ENCODE measurements around the gene RBCK1.

Gene RBCK1

DNA sequence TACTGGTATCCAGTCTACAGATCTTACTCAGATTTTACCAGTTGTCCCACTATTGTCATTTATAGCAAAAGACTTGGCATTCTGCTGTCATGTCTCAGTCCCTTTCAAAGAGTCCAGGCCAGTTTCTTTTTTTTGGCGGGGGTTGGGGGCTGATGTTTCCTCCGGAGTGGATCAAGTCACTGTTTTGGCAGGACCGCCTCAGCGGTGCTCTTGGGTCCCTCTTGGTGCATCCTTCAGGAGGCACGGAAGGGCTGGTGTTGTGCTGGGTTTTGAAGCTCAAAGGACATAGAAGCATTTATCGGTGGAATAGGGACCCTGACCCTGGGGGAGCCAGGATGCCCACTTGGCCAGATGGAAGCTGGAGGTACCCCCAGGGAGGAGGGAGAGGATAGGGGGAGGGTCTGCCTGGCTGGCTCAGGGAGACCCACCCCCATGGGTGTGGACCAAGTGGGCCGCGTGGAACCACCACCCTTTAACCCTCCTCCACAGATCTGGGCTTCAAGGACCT is 10.8 kb downstream of the RBCK1 start:
- TF ChIP-seq, protein P1, sequence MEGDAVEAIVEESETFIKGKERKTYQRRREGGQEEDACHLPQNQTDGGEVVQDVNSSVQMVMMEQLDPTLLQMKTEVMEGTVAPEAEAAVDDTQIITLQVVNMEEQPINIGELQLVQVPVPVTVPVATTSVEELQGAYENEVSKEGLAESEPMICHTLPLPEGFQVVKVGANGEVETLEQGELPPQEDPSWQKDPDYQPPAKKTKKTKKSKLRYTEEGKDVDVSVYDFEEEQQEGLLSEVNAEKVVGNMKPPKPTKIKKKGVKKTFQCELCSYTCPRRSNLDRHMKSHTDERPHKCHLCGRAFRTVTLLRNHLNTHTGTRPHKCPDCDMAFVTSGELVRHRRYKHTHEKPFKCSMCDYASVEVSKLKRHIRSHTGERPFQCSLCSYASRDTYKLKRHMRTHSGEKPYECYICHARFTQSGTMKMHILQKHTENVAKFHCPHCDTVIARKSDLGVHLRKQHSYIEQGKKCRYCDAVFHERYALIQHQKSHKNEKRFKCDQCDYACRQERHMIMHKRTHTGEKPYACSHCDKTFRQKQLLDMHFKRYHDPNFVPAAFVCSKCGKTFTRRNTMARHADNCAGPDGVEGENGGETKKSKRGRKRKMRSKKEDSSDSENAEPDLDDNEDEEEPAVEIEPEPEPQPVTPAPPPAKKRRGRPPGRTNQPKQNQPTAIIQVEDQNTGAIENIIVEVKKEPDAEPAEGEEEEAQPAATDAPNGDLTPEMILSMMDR (IDR thresholded peaks at IDR 0.05; ENCODE audit: poor library complexity, severe bottlenecking): no peak
- no peak for ATAC-seq (ENCODE audit: low read depth)
- Histone ChIP-seq H3K4me3 (ENCODE audit: severe bottlenecking) (no peak overlapping the region), H3K27ac (ENCODE audit: poor library complexity, severe bottlenecking) (no peak overlapping the region), H3K27me3 (ENCODE audit: insufficient read depth, poor library complexity, severe bottlenecking) (no peaks in the 10 kb centered on the region), H3K4me1 (ENCODE audit: insufficient read depth, poor library complexity, severe bottlenecking) (no peaks in the 10 kb centered on the region), H3K9me3 (ENCODE audit: severe bottlenecking) (no peaks in the 10 kb centered on the region), H3K36me3 (ENCODE audit: low read depth) (peaks cover 91% of the 10 kb centered on the region)
- no peak for DNase-seq (ENCODE audit: low spot score)

DNA sequence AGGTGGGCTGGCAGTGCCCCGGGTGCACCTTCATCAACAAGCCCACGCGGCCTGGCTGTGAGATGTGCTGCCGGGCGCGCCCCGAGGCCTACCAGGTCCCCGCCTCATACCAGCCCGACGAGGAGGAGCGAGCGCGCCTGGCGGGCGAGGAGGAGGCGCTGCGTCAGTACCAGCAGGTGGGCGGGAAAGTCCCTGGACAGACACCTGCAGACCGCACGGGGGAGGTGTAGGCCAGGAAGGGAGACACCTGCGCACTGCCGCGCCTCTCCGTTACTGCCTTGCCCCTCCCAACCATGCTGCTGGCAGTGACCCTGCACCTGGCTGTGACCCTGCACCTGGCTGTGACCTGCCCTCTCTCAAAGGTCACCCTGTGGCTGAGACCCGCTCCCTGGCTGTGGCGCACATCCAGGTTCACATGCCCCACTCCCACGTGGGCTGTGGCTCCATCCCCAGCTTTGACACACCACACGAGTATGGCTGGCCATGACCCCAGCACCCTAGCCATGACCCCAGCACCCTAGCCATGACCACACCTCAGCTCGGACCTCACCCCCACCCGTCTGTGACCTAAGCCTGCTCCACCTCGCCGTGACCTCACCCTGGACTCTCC is 11.6 kb downstream of the RBCK1 start:
- peak; percentile 41 for ATAC-seq (ENCODE audit: low read depth)
- Histone ChIP-seq H3K36me3 (ENCODE audit: low read depth) (peaks cover 91% of the 10 kb centered on the region), H3K4me1 (ENCODE audit: insufficient read depth, poor library complexity, severe bottlenecking) (no peaks in the 10 kb centered on the region), H3K27me3 (ENCODE audit: insufficient read depth, poor library complexity, severe bottlenecking) (no peaks in the 10 kb centered on the region), H3K9me3 (ENCODE audit: severe bottlenecking) (no peaks in the 10 kb centered on the region), H3K27ac (ENCODE audit: poor library complexity, severe bottlenecking) (no peak overlapping the region), H3K4me3 (ENCODE audit: severe bottlenecking) (no peak overlapping the region)
- TF ChIP-seq, protein P1 (IDR thresholded peaks at IDR 0.05; ENCODE audit: poor library complexity, severe bottlenecking): no peak
- no peak for DNase-seq (ENCODE audit: low spot score)

DNA sequence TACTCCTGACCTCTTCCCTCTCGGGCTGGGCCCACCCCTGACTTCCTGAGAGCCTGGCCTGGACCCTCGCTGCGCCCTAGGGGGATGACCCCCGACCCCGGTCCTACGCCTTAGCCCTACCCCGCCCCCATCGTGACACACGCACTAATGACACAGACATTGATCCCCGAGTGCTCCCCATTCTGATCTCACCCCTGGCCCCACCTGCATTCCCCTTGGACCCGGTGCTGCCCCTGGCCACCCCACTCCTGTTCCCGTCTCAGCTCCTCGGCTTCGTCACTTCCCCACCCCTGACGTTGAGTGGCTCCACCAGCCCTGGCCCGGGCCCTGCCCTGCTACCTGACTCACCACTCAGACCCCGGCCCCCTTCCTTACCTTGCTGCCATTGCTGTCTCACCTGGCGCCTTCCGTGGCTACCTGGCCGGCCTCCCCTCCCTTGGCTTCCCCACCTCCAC is 12.1 kb downstream of the RBCK1 start:
- Histone ChIP-seq H3K9me3 (ENCODE audit: severe bottlenecking) (no peaks in the 10 kb centered on the region), H3K27me3 (ENCODE audit: insufficient read depth, poor library complexity, severe bottlenecking) (no peaks in the 10 kb centered on the region), H3K4me1 (ENCODE audit: insufficient read depth, poor library complexity, severe bottlenecking) (no peaks in the 10 kb centered on the region), H3K4me3 (ENCODE audit: severe bottlenecking) (no peak overlapping the region), H3K36me3 (ENCODE audit: low read depth) (peaks cover 91% of the 10 kb centered on the region), H3K27ac (ENCODE audit: poor library complexity, severe bottlenecking) (no peak overlapping the region)
- ATAC-seq (ENCODE audit: low read depth) (peak; percentile 20), DNase-seq (ENCODE audit: low spot score) (no peak)
- TF ChIP-seq, protein P1 (IDR thresholded peaks at IDR 0.05; ENCODE audit: poor library complexity, severe bottlenecking): no peak

DNA sequence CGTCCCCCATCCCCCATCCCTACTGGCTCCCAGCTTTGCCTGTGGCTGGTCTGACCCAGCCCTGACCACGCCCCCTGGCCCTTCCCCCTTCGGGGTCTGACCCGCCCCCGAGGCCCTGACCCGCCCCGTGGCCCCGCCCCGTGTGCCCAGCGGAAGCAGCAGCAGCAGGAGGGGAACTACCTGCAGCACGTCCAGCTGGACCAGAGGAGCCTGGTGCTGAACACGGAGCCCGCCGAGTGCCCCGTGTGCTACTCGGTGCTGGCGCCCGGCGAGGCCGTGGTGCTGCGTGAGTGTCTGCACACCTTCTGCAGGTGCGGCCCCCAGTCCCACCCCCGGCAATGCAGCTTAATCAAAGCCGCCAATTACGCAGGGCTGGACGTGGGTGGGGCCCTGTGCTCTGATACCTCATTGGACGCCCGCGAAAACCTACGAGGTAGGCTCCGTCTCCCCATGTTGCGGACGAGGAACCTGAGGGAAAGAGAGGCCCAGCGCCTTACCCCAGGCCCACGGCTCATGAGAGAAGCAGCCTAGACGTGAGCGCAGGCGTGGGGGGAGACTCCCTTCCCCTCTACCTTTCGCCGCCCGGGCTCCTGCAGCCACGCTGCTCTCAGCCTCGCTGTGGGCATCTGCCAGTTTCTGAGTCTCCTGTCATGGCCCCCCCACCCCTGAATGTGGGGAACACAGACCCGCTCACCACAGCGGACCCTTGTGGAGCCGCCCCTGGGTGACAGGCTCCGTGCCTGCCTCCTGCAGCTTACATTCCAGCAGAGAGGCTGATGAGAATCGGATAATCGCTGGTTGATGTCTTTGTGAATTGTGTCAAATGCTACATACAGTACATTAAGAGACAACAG is 12.8 kb downstream of the RBCK1 start:
- ATAC-seq (ENCODE audit: low read depth): peak; percentile 45
- no peak for DNase-seq (ENCODE audit: low spot score)

More for the DNA sequence above, 12.8 kb downstream of the RBCK1 start:
- TF ChIP-seq, protein P1 (IDR thresholded peaks at IDR 0.05; ENCODE audit: poor library complexity, severe bottlenecking): no peak
- H3K4me1 ChIP-seq (ENCODE audit: insufficient read depth, poor library complexity, severe bottlenecking): no peaks in the 10 kb centered on the region
- no peaks in the 10 kb centered on the region for H3K9me3 ChIP-seq (ENCODE audit: severe bottlenecking)
- no peak overlapping the region for H3K27ac ChIP-seq (ENCODE audit: poor library complexity, severe bottlenecking)
- H3K36me3 ChIP-seq (ENCODE audit: low read depth): peaks cover 93% of the 10 kb centered on the region
- no peak overlapping the region for H3K4me3 ChIP-seq (ENCODE audit: severe bottlenecking)
- no peaks in the 10 kb centered on the region for H3K27me3 ChIP-seq (ENCODE audit: insufficient read depth, poor library complexity, severe bottlenecking)

Data from RWPE2 (cell line).